HEK293 (cell line): ENCODE data around the gene UGT2A1.

ENCODE experiments used
- ZFP41 ChIP-seq: fragments of 450-650 bp; formaldehyde crosslinking; IDR thresholded peaks from 2 replicates; pipeline ENCODE4 v1.5.1; 2016; ENCODE audit warnings: missing biosample characterization, missing genetic modification characterization, borderline replicate concordance
- ZNF350 ChIP-seq: fragments of 450-650 bp; formaldehyde crosslinking; IDR thresholded peaks from 2 replicates; pipeline ENCODE4 v1.5.0; 2017; ENCODE audit warnings: missing biosample characterization, mild to moderate bottlenecking, missing genetic modification characterization
- ZNF785 ChIP-seq: fragments of 450-650 bp; formaldehyde crosslinking; IDR thresholded peaks from 2 replicates; pipeline ENCODE4 v1.5.1; 2016; ENCODE audit warnings: missing biosample characterization, missing genetic modification characterization
- TF ChIP-seq, protein P1 (sequence below): fragments of 450-650 bp; formaldehyde crosslinking; IDR thresholded peaks from 2 replicates; pipeline ENCODE4 v1.5.1; 2016; ENCODE audit warnings: missing biosample characterization, missing genetic modification characterization
- TF ChIP-seq, protein P2 (sequence below): fragments of 450-650 bp; formaldehyde crosslinking; IDR thresholded peaks from 2 replicates; pipeline ENCODE4 v1.5.1; 2016; ENCODE audit warnings: missing biosample characterization, missing genetic modification characterization

DNA sequence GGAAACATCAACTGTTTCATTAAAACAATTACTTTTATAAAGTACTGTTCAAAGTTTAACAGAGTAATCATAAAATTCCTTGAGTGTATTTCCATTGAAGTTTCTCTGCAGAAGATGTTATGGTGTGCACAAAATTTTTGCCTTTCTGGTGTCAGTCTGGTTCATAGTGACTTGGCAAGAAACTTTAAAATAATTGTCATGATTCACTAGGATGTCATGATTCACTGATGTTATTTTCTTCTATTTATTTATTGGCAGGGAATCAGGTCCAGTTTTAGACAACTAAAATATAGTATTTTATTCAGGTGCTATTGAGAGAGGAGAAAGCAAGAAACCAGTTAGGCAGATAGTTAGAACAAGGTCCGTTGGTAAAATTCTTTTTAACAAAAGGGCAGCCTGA, 3.8 kb downstream of the UGT2A1 start:
- TF ChIP-seq, protein P1, sequence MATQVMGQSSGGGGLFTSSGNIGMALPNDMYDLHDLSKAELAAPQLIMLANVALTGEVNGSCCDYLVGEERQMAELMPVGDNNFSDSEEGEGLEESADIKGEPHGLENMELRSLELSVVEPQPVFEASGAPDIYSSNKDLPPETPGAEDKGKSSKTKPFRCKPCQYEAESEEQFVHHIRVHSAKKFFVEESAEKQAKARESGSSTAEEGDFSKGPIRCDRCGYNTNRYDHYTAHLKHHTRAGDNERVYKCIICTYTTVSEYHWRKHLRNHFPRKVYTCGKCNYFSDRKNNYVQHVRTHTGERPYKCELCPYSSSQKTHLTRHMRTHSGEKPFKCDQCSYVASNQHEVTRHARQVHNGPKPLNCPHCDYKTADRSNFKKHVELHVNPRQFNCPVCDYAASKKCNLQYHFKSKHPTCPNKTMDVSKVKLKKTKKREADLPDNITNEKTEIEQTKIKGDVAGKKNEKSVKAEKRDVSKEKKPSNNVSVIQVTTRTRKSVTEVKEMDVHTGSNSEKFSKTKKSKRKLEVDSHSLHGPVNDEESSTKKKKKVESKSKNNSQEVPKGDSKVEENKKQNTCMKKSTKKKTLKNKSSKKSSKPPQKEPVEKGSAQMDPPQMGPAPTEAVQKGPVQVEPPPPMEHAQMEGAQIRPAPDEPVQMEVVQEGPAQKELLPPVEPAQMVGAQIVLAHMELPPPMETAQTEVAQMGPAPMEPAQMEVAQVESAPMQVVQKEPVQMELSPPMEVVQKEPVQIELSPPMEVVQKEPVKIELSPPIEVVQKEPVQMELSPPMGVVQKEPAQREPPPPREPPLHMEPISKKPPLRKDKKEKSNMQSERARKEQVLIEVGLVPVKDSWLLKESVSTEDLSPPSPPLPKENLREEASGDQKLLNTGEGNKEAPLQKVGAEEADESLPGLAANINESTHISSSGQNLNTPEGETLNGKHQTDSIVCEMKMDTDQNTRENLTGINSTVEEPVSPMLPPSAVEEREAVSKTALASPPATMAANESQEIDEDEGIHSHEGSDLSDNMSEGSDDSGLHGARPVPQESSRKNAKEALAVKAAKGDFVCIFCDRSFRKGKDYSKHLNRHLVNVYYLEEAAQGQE (tag by site-specific recombination), result no peak
- TF ChIP-seq, protein P2, sequence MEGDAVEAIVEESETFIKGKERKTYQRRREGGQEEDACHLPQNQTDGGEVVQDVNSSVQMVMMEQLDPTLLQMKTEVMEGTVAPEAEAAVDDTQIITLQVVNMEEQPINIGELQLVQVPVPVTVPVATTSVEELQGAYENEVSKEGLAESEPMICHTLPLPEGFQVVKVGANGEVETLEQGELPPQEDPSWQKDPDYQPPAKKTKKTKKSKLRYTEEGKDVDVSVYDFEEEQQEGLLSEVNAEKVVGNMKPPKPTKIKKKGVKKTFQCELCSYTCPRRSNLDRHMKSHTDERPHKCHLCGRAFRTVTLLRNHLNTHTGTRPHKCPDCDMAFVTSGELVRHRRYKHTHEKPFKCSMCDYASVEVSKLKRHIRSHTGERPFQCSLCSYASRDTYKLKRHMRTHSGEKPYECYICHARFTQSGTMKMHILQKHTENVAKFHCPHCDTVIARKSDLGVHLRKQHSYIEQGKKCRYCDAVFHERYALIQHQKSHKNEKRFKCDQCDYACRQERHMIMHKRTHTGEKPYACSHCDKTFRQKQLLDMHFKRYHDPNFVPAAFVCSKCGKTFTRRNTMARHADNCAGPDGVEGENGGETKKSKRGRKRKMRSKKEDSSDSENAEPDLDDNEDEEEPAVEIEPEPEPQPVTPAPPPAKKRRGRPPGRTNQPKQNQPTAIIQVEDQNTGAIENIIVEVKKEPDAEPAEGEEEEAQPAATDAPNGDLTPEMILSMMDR (tag by site-specific recombination), result no peak
- TF ChIP-seq ZNF350 (tag by site-specific recombination) (no peak), ZFP41 (tag by site-specific recombination) (no peak), ZNF785 (tag by site-specific recombination) (no peak)
